HG03432 (cell line): ENCODE results near the gene ARL5A.

Experiments used
- ATAC-seq: cut with Tn5 transposase; IDR thresholded peaks from one replicate; pipeline ENCODE4 v1.9.1; 2021; ENCODE audit warnings: mild to moderate bottlenecking, moderate library complexity; ENCODE audit not compliant: unreplicated experiment

Gene ARL5A

DNA sequence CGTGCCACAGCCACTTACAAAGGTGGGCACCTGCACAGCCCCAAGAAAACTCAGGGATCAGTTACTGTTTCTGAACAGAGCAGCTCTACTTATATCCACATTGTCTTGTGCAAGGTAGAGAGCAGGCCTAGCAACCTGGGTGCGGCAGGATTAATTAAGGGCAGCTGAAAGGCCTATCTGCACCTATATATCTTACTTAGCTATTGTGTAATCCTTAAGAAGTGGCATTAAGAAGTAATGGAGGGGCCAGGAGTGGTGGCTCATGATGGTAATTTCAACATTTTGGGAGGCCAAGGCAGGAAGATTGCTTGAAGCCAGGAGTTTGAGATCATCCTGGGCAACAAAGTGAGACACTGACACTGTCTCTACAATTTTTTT is 12.8 kb upstream of the ARL5A start:
- no peak for ATAC-seq

GRCh38 chr2:151840216-151841046 is 12.2 kb upstream of the ARL5A start:
- ATAC-seq: peak; percentile 98

GRCh38 chr2:151837926-151838325 is 9.7 kb upstream of the ARL5A start:
- no peak for ATAC-seq

DNA sequence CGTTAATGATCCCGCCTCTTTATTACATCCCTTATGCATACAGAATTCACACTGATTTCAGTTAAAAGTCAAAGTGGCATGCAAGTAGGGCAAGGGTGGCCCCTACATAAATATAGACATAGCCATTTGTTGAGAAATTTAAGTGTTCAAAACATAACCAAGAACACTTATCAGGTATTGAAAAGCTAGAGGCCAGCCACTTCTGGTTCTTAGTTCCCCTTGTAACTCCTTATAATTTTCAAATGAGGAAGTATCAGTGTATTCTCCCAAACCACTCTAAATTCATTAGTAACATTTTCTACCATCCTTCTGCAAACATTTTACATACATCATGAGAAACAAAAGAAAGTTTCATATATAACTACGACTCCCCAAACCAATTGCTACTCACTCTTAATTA is 5.8 kb upstream of the ARL5A start:
- ATAC-seq: peak; percentile 80

DNA sequence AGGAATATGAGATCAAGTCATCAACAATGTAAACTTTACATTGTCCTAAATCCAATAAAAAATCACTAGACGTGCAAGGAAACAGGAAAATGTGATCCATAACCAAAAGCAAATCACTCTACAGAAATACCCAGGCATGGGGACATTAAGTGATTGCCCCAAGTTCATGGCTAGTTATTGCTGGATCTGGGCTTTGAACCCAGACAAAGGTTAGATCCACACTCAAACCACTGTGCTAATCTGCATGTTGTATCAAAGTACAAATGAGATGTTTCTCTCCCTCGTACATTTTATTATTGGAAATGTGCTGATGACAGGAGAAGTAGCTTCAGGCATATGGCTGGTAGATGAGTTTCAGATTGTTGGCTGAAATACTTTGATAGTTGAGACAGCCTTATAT is 2.7 kb upstream of the ARL5A start:
- no peak for ATAC-seq

- no peak for ATAC-seq
Observed at GRCh38 chr2:151828890-151829324, 686 bp upstream of the ARL5A start.

DNA sequence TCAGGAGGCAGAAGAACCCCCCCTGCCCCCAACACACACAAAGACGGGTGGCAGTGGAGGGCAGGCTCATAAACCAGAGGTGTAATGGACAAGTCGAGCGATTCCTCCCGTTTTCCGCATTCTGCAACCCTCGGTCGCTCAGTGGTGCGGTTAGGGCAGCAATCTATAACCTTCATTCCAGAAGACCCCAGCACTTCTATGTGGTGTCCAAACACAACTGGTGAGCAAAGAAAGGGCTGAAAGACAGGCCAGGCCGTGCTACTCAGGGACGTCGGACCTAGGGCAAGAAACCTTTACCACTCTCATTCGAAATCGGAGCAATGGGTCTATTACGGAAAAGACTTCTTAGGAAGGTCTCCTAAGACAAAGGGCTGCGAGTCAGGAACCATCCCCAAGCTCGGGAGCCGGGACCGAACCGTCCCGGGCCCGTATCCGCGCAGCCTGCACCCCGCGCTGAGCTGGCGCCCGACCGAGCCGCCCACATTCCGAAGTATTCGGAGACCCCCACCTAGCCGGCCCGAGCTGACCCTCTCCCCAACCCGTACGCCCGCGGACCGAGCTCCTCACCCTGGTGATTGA is 568 bp downstream of the ARL5A start:
- peak; percentile 35 for ATAC-seq

GRCh38 chr2:151826737-151827157 is 1.5 kb downstream of the ARL5A start:
- ATAC-seq: no peak

DNA sequence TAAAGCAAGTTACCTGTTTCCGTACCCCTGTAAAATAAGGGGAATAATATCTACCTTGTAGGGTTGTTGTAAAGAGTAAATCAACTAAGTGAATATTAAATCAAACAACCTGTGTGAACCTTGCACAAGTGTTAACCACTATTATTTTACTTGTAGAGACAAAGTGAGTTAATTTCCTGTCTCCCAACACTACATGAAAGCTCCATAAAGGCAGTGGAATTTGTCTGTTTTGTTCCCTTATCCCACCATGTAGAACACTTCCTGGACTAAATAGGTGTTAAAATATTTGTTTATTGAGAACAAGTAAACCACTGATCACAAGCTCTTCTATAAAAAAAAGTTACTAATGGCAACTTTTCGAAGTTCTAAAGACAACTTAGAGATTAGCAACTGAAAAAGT is 3.3 kb downstream of the ARL5A start:
- ATAC-seq: no peak

DNA sequence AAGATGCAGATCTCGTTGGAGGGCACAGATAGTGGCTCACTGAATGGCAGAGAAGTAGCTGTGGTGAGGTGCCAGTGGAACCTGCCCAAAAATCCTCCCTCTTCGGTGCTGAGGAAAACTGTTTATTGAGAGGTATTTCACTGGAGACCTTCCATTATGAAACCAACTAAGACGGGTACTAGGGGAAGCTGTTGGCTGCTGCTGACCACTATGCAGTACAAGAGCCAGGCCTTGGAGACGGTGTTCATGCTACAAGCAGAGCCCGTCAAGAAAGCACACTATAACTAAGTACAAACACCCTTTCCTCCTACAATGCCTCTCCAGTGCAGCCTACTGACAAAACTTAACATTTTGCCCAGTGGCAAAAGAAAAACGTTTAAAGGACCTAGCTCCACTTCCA is 4.6 kb downstream of the ARL5A start:
- ATAC-seq: no peak

- peak; percentile 85 for ATAC-seq
Observed at GRCh38 chr2:151819920-151820319, 8.3 kb downstream of the ARL5A start.

- ATAC-seq: no peak
Observed at GRCh38 chr2:151817929-151818328, 10.3 kb downstream of the ARL5A start.

DNA sequence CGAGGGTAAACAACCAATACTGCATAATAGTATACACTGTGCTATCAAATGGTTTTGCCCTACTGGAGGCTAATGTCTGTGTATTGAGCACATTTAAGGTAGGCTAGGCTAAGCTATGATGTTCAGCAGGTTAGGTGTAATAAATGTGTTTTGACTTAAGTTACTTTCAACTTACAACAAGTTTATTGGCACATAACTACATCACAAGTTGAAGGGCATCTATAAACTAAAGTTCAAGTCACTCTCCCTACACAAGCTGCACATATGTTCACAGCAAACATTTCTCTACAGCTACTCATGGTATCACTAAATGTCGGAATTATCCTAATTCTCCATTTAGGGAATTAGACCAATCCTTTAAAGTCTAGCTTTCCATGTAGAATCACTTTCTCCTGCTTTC is 11.4 kb downstream of the ARL5A start:
- ATAC-seq: no peak

GRCh38 chr2:151815821-151816489 is 12.3 kb downstream of the ARL5A start:
- no peak for ATAC-seq

DNA sequence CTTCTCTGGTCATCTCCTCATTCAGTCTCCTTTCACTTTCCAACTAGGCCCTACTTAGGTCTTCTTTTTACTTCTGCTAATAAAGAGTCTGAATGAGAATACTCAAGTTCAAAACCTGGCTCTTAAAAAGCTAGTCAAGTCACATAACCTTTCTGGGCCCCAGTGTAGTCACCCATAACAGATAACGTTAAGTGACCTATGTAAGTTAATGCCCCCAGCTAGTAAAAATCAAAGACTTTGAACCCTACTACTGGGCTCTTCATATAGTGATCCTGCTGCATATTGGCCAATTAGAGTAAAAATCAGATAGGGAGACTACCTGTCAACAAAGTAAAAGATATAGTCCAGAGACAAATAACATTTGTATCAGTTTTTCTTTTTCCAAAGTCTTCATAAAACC is 17.7 kb downstream of the ARL5A start:
- ATAC-seq: no peak

DNA sequence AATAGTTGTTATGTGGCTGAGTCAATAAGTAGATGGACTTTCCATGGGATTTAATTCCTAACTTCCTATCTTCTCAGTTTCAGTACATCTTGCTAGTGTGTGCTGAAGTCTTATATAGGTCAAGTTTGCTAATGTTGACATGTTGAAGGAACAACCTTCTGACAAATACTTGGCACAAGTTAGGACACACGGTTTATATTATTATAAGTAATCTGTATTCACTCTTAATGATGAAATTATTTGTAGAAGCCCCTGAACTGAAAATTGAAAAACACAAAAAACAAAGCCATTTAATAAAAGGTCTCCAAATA is 19.2 kb downstream of the ARL5A start:
- no peak for ATAC-seq

GRCh38 chr2:151808258-151809072 is 19.8 kb downstream of the ARL5A start:
- ATAC-seq: no peak

GRCh38 chr2:151805961-151806360 is 22.3 kb downstream of the ARL5A start:
- ATAC-seq: no peak

DNA sequence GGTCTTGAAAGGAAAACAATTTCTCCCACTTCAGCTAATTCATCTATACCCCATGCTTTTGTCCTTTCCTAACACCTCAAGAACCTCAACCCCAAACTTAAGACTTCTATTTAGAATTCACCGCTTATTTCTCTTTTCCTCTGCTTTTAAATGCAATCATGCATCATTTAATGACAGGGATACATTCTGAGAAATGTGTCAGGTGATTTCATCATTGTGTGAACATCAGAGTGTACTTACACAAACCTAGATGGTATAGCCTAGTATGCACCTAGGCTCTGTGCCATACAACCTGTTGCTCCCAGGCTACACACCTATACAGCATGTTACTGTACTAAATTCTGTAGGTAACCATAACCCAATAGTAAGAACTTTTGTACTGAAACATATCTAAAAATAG is 22.9 kb downstream of the ARL5A start:
- no peak for ATAC-seq

DNA sequence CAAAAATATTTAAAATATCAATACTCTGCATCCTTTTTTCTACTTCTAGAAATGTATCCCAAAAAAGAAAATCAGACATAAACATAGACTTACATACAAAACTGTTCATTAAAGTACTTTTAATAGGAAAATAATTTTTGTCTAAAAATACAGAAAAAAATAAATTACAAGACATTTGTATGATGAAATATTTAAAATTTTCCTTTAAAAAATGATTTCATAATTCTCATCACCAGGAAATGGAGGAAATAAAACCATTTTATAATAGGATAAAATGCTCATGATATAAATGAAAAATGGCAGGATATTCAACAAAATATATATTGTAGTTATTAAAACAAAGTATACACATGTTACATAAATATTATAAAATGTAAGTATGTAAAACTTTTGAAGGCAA is 24.4 kb downstream of the ARL5A start:
- no peak for ATAC-seq

GRCh38 chr2:151802315-151802714 is 25.9 kb downstream of the ARL5A start:
- ATAC-seq: no peak
